Activated T-cell treated with anti-CD3 and anti-CD28 coated beads for 24 hours (primary cell): ENCODE results near the gene TM6SF1.
"Not testable (repeated sequence)": the region's sequence is repeated elsewhere in the genome, so short reads cannot be mapped to it uniquely, and the experiment has no call there.

ENCODE experiments used
- DNase-seq: peaks from one replicate; pipeline ENCODE4 v3.0.0-alpha.2; 2020; ENCODE audit warnings: low read depth

TM6SF1 gene

GRCh38 chr15:83088876-83089275 lies 18.6 kb upstream of the TM6SF1 start:
- DNase-seq = no peak

GRCh38 chr15:83090465-83090864 lies 17.0 kb upstream of the TM6SF1 start:
- DNase-seq = no peak

GRCh38 chr15:83091965-83092308 lies 15.5 kb upstream of the TM6SF1 start:
- DNase-seq = not testable (repeated sequence)

GRCh38 chr15:83092309-83092976 lies 15.0 kb upstream of the TM6SF1 start:
- DNase-seq = no peak

GRCh38 chr15:83094583-83094982 lies 12.9 kb upstream of the TM6SF1 start:
- DNase-seq = no peak

GRCh38 chr15:83098079-83098478 lies 9.4 kb upstream of the TM6SF1 start:
- DNase-seq = no peak

- DNase-seq = no peak
Measured at GRCh38 chr15:83099290-83099689, 8.2 kb upstream of the TM6SF1 start.

- DNase-seq = no peak
Measured at GRCh38 chr15:83100097-83100646, 7.3 kb upstream of the TM6SF1 start.

- DNase-seq = no peak
Measured at GRCh38 chr15:83102346-83102745, 5.1 kb upstream of the TM6SF1 start.

- DNase-seq = no peak
Measured at GRCh38 chr15:83104141-83104540, 3.3 kb upstream of the TM6SF1 start.

GRCh38 chr15:83105440-83105839 lies 2.0 kb upstream of the TM6SF1 start:
- DNase-seq = no peak

GRCh38 chr15:83107841-83108181 lies 366 bp downstream of the TM6SF1 start:
- no peak for DNase-seq

GRCh38 chr15:83108266-83109219 lies 1.1 kb downstream of the TM6SF1 start:
- DNase-seq = no peak

- DNase-seq = no peak
Measured at GRCh38 chr15:83109532-83109931, 2.1 kb downstream of the TM6SF1 start.

- no peak for DNase-seq
Measured at GRCh38 chr15:83110381-83110780, 2.9 kb downstream of the TM6SF1 start.

GRCh38 chr15:83111149-83111548 lies 3.7 kb downstream of the TM6SF1 start:
- no peak for DNase-seq

GRCh38 chr15:83112233-83112955 lies 4.9 kb downstream of the TM6SF1 start:
- DNase-seq = no peak

GRCh38 chr15:83112956-83113299 lies 5.5 kb downstream of the TM6SF1 start:
- no peak for DNase-seq

GRCh38 chr15:83113881-83114674 lies 6.6 kb downstream of the TM6SF1 start:
- DNase-seq = no peak

GRCh38 chr15:83114856-83115255 lies 7.4 kb downstream of the TM6SF1 start:
- no peak for DNase-seq

- no peak for DNase-seq
Measured at GRCh38 chr15:83115410-83115809, 8.0 kb downstream of the TM6SF1 start.
